HepG2 (cell line): ENCODE data around the gene EVL.

Experiments used
- AKAP8 ChIP-seq: sonication (generic); formaldehyde crosslinking; IDR thresholded peaks from 2 replicates; pipeline ENCODE4 v1.5.1; 2020; ENCODE audit warnings: mild to moderate bottlenecking, missing genetic modification reagents
- NRL ChIP-seq: sonication (generic); formaldehyde crosslinking; IDR thresholded peaks from 2 replicates; pipeline ENCODE4 v1.5.0; 2020; ENCODE audit warnings: missing genetic modification reagents, mild to moderate bottlenecking, moderate library complexity, borderline replicate concordance
- POLR2AphosphoS5 ChIP-seq: IDR thresholded peaks from 2 replicates; pipeline ENCODE4 v1.6.1; 2012; ENCODE audit warnings: low read depth, low read length
- SIX1 ChIP-seq: sonication (generic); formaldehyde crosslinking; IDR thresholded peaks from 2 replicates; pipeline ENCODE4 v1.4.0; 2020; ENCODE audit warnings: missing genetic modification reagents, borderline replicate concordance
- SP1 ChIP-seq, 2 experiments: fragments of 450-650 bp in 1 of 2; sonication (generic) in 1 of 2; formaldehyde crosslinking in 1 of 2; IDR thresholded peaks; 2 replicates each; pipeline versions ENCODE4 v1.4.0 to v1.6.1; 2016 to 2020; ENCODE audit warnings: missing genetic modification reagents in 1 of 2
- ZNF780A ChIP-seq: sonication (generic); formaldehyde crosslinking; IDR thresholded peaks from 2 replicates; pipeline ENCODE4 v1.8.0; 2022; ENCODE audit warnings: mild to moderate bottlenecking, missing genetic modification reagents, moderate library complexity
- TF ChIP-seq, protein P1 (sequence below): fragments of 450-650 bp; IDR thresholded peaks from 2 replicates; pipeline ENCODE4 v1.6.1; 2017; ENCODE audit warnings: mild to moderate bottlenecking

GRCh38 chr14:100117633-100118395 lies 52.6 kb downstream of the EVL start:
- no peak for TF ChIP-seq SIX1
- TF ChIP-seq, protein P1, sequence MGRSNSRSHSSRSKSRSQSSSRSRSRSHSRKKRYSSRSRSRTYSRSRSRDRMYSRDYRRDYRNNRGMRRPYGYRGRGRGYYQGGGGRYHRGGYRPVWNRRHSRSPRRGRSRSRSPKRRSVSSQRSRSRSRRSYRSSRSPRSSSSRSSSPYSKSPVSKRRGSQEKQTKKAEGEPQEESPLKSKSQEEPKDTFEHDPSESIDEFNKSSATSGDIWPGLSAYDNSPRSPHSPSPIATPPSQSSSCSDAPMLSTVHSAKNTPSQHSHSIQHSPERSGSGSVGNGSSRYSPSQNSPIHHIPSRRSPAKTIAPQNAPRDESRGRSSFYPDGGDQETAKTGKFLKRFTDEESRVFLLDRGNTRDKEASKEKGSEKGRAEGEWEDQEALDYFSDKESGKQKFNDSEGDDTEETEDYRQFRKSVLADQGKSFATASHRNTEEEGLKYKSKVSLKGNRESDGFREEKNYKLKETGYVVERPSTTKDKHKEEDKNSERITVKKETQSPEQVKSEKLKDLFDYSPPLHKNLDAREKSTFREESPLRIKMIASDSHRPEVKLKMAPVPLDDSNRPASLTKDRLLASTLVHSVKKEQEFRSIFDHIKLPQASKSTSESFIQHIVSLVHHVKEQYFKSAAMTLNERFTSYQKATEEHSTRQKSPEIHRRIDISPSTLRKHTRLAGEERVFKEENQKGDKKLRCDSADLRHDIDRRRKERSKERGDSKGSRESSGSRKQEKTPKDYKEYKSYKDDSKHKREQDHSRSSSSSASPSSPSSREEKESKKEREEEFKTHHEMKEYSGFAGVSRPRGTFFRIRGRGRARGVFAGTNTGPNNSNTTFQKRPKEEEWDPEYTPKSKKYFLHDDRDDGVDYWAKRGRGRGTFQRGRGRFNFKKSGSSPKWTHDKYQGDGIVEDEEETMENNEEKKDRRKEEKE = no peak
- no peak for TF ChIP-seq AKAP8 (CRISPR knock-in tag)
- no peak for TF ChIP-seq SP1 (IDR thresholded peaks at IDR 0.05)
- no peak for TF ChIP-seq SP1 (CRISPR knock-in tag; IDR thresholded peaks at IDR 0.05)
- TF ChIP-seq ZNF780A (CRISPR knock-in tag) = no peak
- no peak for TF ChIP-seq NRL (CRISPR knock-in tag)
- TF ChIP-seq POLR2AphosphoS5 = no peak
